ENCODE measurements around the gene YWHAG. TPM values are rescaled to one million over a fixed set of nuclear protein-coding genes. Genes with fewer than 3 reads are reported as not detected.
"Not testable (repeated sequence)": the region's sequence is repeated elsewhere in the genome, so short reads cannot be mapped to it uniquely, and the experiment has no call there.

Gene YWHAG
- total RNA-seq, 1 donor from 2014 or later: 70.5 TPM

DNA sequence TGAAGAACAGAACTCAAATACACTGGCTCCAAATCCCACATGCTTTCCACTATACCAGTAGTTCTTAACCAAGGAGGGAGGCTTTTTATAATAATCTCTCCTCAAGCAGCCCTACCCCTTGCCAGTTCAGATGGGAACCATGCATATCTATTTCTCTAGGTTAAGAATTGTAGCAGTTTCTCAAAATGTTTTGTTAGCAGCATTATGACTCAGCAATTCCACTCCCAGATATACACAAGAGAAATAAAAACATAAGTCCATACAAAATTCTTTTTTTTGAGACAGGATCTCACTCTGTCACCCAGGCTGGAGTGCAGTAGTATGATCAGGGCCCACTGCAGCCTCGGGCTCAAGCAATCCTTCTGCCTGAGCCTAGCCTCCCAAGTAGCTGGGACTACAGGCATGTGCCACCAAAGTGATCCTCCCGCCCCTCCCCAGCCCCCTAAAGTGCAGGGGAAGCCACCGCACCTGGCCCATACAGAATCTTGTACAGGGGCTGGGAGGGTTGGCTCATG lies 18.1 kb downstream of the YWHAG start:
- Mint-ChIP-seq H3K4me3 (no peak overlapping the region), H3K27ac (peak overlapping the region; percentile 12), H3K9me3 (no peaks in the 10 kb centered on the region), H3K27me3 (no peaks in the 10 kb centered on the region), H3K4me1 (peaks cover 48% of the 10 kb centered on the region), H3K36me3 (ENCODE audit: low read depth) (peaks cover 70% of the 10 kb centered on the region)
- TF ChIP-seq, protein P1, sequence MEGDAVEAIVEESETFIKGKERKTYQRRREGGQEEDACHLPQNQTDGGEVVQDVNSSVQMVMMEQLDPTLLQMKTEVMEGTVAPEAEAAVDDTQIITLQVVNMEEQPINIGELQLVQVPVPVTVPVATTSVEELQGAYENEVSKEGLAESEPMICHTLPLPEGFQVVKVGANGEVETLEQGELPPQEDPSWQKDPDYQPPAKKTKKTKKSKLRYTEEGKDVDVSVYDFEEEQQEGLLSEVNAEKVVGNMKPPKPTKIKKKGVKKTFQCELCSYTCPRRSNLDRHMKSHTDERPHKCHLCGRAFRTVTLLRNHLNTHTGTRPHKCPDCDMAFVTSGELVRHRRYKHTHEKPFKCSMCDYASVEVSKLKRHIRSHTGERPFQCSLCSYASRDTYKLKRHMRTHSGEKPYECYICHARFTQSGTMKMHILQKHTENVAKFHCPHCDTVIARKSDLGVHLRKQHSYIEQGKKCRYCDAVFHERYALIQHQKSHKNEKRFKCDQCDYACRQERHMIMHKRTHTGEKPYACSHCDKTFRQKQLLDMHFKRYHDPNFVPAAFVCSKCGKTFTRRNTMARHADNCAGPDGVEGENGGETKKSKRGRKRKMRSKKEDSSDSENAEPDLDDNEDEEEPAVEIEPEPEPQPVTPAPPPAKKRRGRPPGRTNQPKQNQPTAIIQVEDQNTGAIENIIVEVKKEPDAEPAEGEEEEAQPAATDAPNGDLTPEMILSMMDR (IDR thresholded peaks at IDR 0.05): no peak
- CTCF ChIA-PET: no interaction called here
- POLR2A ChIA-PET: interaction anchor here (0.8 kb wide), 1 partner anchor 17 kb away, joined by 3 read pairs; no protein-coding TSS in a partner anchor
- ATAC-seq (ENCODE audit: low read depth) (no peak), DNase-seq (no peak)
- intact Hi-C loops (cut with micrococcal nuclease): no loop called here

DNA sequence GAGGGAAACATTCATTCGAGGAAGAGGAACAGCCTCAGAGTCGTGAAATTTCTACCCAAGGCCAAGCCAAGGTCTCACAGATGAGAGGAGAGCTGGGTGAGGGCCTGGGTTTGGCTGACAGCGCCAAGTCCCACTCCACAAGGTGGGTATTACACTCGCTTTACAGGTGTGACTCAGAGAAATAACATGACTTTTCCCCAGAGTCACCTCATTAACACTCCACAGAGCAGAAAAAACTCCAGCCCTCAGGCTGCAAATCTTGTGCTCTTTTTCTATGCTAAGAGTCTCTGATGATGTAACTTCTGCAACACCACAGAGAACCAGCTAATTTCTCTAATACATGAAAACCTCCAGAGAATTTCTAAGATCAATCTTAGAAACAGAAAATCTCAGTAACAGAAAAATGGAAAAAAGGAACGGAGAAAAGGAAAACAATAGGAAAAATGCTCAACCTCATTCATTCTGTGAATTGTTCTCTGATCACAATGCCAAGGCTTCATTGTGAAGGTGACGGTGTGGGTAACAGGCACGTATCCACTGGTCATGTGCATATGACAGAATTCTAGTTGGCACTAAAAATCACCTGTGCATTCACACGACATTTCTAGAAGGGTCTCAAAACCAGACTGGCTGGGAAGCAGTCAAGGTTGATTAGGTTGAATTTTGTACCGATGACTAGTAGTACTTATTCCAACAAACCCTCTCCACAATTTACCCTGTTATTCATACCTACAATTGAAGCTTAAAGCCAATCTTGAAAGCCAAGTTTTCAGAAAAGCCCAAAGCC lies 20.3 kb downstream of the YWHAG start:
- Mint-ChIP-seq H3K27me3 (no peaks in the 10 kb centered on the region), H3K27ac (peak overlapping the region; percentile 35), H3K36me3 (ENCODE audit: low read depth) (peaks cover 57% of the 10 kb centered on the region), H3K4me3 (no peak overlapping the region), H3K9me3 (no peaks in the 10 kb centered on the region), H3K4me1 (peaks cover 48% of the 10 kb centered on the region)
- intact Hi-C loops (cut with micrococcal nuclease): no loop called here
- TF ChIP-seq, protein P1 (IDR thresholded peaks at IDR 0.05): no peak
- ATAC-seq (ENCODE audit: low read depth): no peak
- ChIA-PET CTCF (no interaction called here), POLR2A (no interaction called here)
- no peak for DNase-seq

DNA sequence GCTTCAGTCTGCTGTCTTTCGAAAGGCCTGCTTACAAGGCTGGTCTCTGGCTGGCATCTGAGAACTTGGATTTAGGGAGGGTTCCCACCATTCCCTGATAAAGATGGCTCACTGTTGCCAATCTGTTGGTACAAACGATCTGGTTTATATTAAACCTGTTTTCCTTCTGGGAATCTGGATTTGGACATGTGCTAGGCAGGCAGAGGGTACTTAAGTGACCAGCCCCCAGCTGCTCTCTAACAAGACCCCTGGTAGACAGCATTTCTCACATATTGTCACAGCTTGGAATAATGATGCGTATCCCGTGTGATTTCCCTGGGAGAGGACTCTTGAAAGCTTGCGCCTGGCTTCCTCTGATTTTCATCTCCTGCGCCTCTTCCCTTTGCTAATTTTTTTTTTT lies 21.6 kb downstream of the YWHAG start:
- Mint-ChIP-seq H3K4me3 (no peak overlapping the region), H3K27ac (no peak overlapping the region), H3K27me3 (no peaks in the 10 kb centered on the region), H3K36me3 (ENCODE audit: low read depth) (peaks cover 49% of the 10 kb centered on the region), H3K4me1 (peaks cover 53% of the 10 kb centered on the region), H3K9me3 (no peaks in the 10 kb centered on the region)
- intact Hi-C loops (cut with micrococcal nuclease): no loop called here
- ChIA-PET POLR2A (interaction anchor here (0.7 kb wide), 1 partner anchor 31 kb away, joined by 5 read pairs; no protein-coding TSS in a partner anchor), CTCF (no interaction called here)
- TF ChIP-seq, protein P1 (IDR thresholded peaks at IDR 0.05): no peak
- ATAC-seq (ENCODE audit: low read depth): no peak
- DNase-seq: no peak

DNA sequence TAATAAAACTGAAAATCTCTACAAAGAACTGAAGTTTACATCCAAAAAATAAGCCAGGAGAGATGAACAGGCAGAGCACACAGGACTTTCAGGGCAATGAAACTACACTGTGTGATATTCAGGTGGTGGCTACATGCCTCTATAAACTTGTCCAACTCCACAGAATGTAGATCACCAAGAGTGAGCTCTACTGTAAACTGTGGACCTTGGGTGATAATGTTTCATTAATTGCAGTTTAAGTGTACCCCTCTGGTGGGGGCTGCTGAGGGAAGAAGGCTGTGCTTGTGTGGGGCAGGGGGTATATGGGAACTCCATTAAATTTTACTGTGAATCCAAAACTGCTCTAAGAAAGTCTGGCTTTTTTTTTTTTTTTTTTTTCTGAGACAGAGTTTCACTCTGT lies 22.7 kb downstream of the YWHAG start:
- Mint-ChIP-seq H3K36me3 (ENCODE audit: low read depth) (peaks cover 44% of the 10 kb centered on the region), H3K4me3 (no peak overlapping the region), H3K4me1 (peaks cover 52% of the 10 kb centered on the region), H3K27me3 (no peaks in the 10 kb centered on the region), H3K9me3 (no peaks in the 10 kb centered on the region), H3K27ac (no peak overlapping the region)
- ATAC-seq (ENCODE audit: low read depth) (no peak), DNase-seq (no peak)
- intact Hi-C loops (cut with micrococcal nuclease): no loop called here
- ChIA-PET CTCF (no interaction called here), POLR2A (no interaction called here)
- TF ChIP-seq, protein P1 (IDR thresholded peaks at IDR 0.05): no peak

DNA sequence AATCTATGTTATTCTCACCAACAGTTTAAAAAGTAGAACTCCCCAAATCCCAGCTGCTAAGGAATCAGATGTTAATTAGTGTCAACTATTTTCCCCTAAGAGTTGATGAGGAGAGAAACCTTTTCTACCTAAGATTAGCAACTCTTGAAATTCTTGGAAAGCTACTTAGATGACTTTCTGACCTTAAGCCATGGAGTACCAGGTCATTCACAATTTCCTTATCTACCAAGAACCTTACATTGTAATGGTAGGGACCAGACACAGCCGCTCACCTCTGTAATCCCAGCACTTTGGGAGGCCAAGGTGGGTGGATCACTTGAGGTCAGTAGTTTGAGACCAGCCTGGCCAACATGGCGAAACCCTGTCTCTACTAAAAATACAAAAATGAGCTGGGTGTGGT lies 23.4 kb downstream of the YWHAG start:
- H3K27me3 Mint-ChIP-seq; DNase-seq; H3K27ac Mint-ChIP-seq; H3K4me3 Mint-ChIP-seq; H3K9me3 Mint-ChIP-seq; intact Hi-C loops (cut with micrococcal nuclease); ATAC-seq (ENCODE audit: low read depth); POLR2A ChIA-PET; CTCF ChIA-PET: not testable (repeated sequence)
- H3K4me1 Mint-ChIP-seq: peaks cover 50% of the 10 kb centered on the region
- peaks cover 42% of the 10 kb centered on the region for H3K36me3 Mint-ChIP-seq (ENCODE audit: low read depth)

All from activated B cell treated with CpG ODN at 0.5 μM for 24 hours (primary cell).